ENCODE data around the gene REEP5.

DNA sequence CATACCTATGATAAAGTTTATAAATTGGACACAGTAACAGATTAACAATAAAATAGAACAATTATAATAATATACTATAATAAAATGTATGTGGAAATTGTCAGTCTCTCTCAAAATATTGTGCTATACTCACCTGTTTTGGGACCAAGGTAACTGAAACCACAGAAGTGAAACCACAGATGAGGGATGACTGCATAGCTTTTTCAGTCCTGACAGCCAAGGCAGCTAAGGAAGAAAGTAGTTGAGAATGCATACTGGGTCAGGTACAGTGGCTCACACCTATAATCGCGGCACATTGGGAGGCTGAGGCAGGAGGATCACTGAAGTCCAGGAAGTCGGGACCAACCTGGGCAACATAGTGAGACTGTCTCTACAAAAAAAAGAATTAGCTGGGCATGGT is 52.1 kb downstream of the REEP5 start:
- TF ChIP-seq, protein P1, sequence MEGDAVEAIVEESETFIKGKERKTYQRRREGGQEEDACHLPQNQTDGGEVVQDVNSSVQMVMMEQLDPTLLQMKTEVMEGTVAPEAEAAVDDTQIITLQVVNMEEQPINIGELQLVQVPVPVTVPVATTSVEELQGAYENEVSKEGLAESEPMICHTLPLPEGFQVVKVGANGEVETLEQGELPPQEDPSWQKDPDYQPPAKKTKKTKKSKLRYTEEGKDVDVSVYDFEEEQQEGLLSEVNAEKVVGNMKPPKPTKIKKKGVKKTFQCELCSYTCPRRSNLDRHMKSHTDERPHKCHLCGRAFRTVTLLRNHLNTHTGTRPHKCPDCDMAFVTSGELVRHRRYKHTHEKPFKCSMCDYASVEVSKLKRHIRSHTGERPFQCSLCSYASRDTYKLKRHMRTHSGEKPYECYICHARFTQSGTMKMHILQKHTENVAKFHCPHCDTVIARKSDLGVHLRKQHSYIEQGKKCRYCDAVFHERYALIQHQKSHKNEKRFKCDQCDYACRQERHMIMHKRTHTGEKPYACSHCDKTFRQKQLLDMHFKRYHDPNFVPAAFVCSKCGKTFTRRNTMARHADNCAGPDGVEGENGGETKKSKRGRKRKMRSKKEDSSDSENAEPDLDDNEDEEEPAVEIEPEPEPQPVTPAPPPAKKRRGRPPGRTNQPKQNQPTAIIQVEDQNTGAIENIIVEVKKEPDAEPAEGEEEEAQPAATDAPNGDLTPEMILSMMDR (conservative IDR thresholded peaks at IDR 0.05; ENCODE audit: low read depth, low read length): no peak
- TF ChIP-seq RCOR1 (IDR thresholded peaks at IDR 0.05; ENCODE audit: insufficient replicate concordance, low read length): no peak
- TF ChIP-seq SMC3 (IDR thresholded peaks at IDR 0.05; ENCODE audit: low read depth, low read length): no peak
- TF ChIP-seq CEBPB (IDR thresholded peaks at IDR 0.05; ENCODE audit: low read depth, low read length): no peak
- no peak for TF ChIP-seq POLR2A (IDR thresholded peaks at IDR 0.05; ENCODE audit: low read depth, low read length)
- no peak for TF ChIP-seq MAZ (IDR thresholded peaks at IDR 0.05; ENCODE audit: borderline replicate concordance, low read depth, low read length)
- TF ChIP-seq NFE2L2 (IDR thresholded peaks at IDR 0.05; ENCODE audit: low read depth, low read length): no peak
- TF ChIP-seq, protein P2, sequence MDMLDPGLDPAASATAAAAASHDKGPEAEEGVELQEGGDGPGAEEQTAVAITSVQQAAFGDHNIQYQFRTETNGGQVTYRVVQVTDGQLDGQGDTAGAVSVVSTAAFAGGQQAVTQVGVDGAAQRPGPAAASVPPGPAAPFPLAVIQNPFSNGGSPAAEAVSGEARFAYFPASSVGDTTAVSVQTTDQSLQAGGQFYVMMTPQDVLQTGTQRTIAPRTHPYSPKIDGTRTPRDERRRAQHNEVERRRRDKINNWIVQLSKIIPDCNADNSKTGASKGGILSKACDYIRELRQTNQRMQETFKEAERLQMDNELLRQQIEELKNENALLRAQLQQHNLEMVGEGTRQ (IDR thresholded peaks at IDR 0.05; ENCODE audit: low read depth, low read length): no peak
- no peak for TF ChIP-seq BHLHE40 (IDR thresholded peaks at IDR 0.05; ENCODE audit: low read depth, low read length)
- no peak for TF ChIP-seq CHD1 (IDR thresholded peaks at IDR 0.05; ENCODE audit: low read depth, low read length)
